Keratinocyte (primary cell): ENCODE results near the gene TMEM132D. TPM values are rescaled to one million over a fixed set of nuclear protein-coding genes. Genes with fewer than 3 reads are reported as not detected.

Experiments used
- DNase-seq: peaks from one replicate; pipeline ENCODE4 v3.0.0-alpha.2; 2011; ENCODE audit warnings: low read depth, missing footprints, low spot score
- FAIRE-seq: peaks from 2 replicates; lab custom pipeline; 2011; peaks lifted over from hg19 to GRCh38; lab: Jason Lieb, UNC
- H2AFZ ChIP-seq: 2 replicates; pipeline ENCODE4 v1.6.0; 2012; ENCODE audit warnings: low read length, control low read depth, inconsistent platforms; ENCODE audit not compliant: control insufficient read depth
- H3K27ac ChIP-seq: 2 replicates; pipeline ENCODE4 v1.5.1; 2011; ENCODE audit warnings: low read length; ENCODE audit not compliant: control insufficient read depth, insufficient read depth
- H3K27me3 ChIP-seq: 3 replicates; pipeline ENCODE4 v1.6.0; 2011; ENCODE audit warnings: low read length; ENCODE audit not compliant: control insufficient read depth, insufficient read depth; ENCODE audit errors: extremely low read depth
- H3K36me3 ChIP-seq, 2 experiments: 2 replicates in 1 of 2; 3 replicates in 1 of 2; pipeline ENCODE4 v1.5.1; 2011; ENCODE audit warnings: low read length in 2 of 2, mild to moderate bottlenecking in 1 of 2; ENCODE audit not compliant: control insufficient read depth in 2 of 2, insufficient read depth in 2 of 2; ENCODE audit errors: extremely low read depth in 1 of 2
- H3K4me1 ChIP-seq: 3 replicates; pipeline ENCODE4 v1.5.1; 2011; ENCODE audit warnings: low read length; ENCODE audit not compliant: control insufficient read depth, insufficient read depth; ENCODE audit errors: extremely low read depth
- H3K4me2 ChIP-seq: 3 replicates; pipeline ENCODE4 v1.6.0; 2011; ENCODE audit warnings: low read depth, low read length; ENCODE audit not compliant: control insufficient read depth, insufficient read depth; ENCODE audit errors: extremely low read depth
- H3K4me3 ChIP-seq, 3 experiments: fragments of 200-600 bp in 1 of 3; sonication (generic) in 1 of 3; 2 replicates in 2 of 3; 3 replicates in 1 of 3; pipeline ENCODE4 v1.5.1; 2011 to 2016; ENCODE audit warnings: low read length in 3 of 3, mild to moderate bottlenecking in 3 of 3, control low read depth in 2 of 3, inconsistent platforms in 1 of 3, low read depth in 1 of 3, mixed read lengths in 1 of 3, mixed run types in 1 of 3, moderate library complexity in 1 of 3; ENCODE audit not compliant: control insufficient read depth in 2 of 3, insufficient read depth in 2 of 3; ENCODE audit errors: extremely low read depth in 1 of 3
- H3K79me2 ChIP-seq: 2 replicates; pipeline ENCODE4 v1.6.0; 2012; ENCODE audit warnings: low read length; ENCODE audit not compliant: control insufficient read depth, insufficient read depth
- H3K9ac ChIP-seq: 3 replicates; pipeline ENCODE4 v1.6.0; 2011; ENCODE audit warnings: low read length; ENCODE audit not compliant: control insufficient read depth, insufficient read depth; ENCODE audit errors: extremely low read depth
- H3K9me1 ChIP-seq: 3 replicates; pipeline ENCODE4 v1.6.0; 2011; ENCODE audit warnings: low read length; ENCODE audit not compliant: control insufficient read depth, insufficient read depth; ENCODE audit errors: extremely low read depth
- H3K9me3 ChIP-seq: 2 replicates; pipeline ENCODE4 v1.5.1; 2012; ENCODE audit warnings: low read depth, low read length; ENCODE audit not compliant: control insufficient read depth
- H4K20me1 ChIP-seq: 3 replicates; pipeline ENCODE4 v1.6.0; 2011; ENCODE audit warnings: low read length; ENCODE audit not compliant: control insufficient read depth, insufficient read depth; ENCODE audit errors: extremely low read depth
- EZH2 ChIP-seq: IDR thresholded peaks from one replicate; pipeline ENCODE4 v1.6.1; 2012; ENCODE audit warnings: inconsistent platforms, mild to moderate bottlenecking, low read length, moderate library complexity
- dilution Hi-C: fragments of 300-500 bp; cut with MboI; formaldehyde crosslinking; loops from one replicate; pipeline ENCODE4 v1.7.0; 2020; ENCODE audit warnings: low sequenced_read_pairs; ENCODE audit not compliant: extremely low pct_ligation_motif_present
- polyA plus RNA-seq, 5 experiments: library from polyadenylated mRNA; depleted of rRNA in 3 of 5; stranded (reverse) in 3 of 5; stranded (forward) in 1 of 5; unstranded in 1 of 5; fragments of >200 nt; gene quantifications; 1 replicate in 1 of 5; 2 replicates in 3 of 5; 3 replicates in 1 of 5; pipeline versions ENCODE4 v1.2.1 to v1.2.3, GENCODE V29; 2011 to 2012; ENCODE audit warnings: missing spikeins in 2 of 5, low read depth in 1 of 5, low replicate concordance in 1 of 5
- TF ChIP-seq, protein P1 (sequence below), 3 experiments: IDR thresholded peaks in 1 of 3; conservative IDR thresholded peaks in 1 of 3; optimal IDR thresholded peaks in 1 of 3; 2 replicates in 2 of 3; 3 replicates in 1 of 3; pipeline versions ENCODE3 to v1.5.1; 2011; ENCODE audit warnings: low read length in 3 of 3, mild to moderate bottlenecking in 3 of 3, moderate library complexity in 2 of 3, control low read depth in 1 of 3, inconsistent platforms in 1 of 3; ENCODE audit not compliant: insufficient read depth in 2 of 3; ENCODE audit errors: extremely low read depth in 1 of 3

TMEM132D gene
- polyA plus RNA-seq, 1 donor (not counting 4 experiments of a cell fraction or from before 2014, with no cell fraction given) = not detected

DNA sequence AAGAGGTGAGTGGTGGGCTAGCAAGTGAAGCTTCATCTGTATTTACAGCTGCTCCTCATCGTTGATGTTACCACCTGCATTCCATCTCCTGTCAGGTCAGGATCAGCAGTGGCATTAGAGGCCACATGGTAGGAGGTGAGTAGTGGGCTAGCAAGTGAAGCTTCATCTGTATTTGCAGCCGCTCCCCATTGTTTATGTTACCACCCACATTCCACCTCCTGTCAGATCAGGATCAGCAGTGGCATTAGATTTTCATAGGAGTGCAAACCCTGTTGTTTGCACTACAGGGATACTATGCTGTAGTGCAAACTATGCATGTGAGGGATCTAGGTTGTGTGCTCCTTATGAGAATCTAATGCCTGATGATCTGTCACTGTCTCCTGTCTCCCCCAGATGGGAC, 531.5 kb downstream of the TMEM132D start:
- H3K4me3 ChIP-seq = no peak overlapping the region
- H3K4me1 ChIP-seq = no peaks in the 10 kb centered on the region
- H3K4me2 ChIP-seq = no peak overlapping the region
- no peaks in the 10 kb centered on the region for H3K36me3 ChIP-seq
- no peak overlapping the region for H3K9ac ChIP-seq
- TF ChIP-seq, protein P1, sequence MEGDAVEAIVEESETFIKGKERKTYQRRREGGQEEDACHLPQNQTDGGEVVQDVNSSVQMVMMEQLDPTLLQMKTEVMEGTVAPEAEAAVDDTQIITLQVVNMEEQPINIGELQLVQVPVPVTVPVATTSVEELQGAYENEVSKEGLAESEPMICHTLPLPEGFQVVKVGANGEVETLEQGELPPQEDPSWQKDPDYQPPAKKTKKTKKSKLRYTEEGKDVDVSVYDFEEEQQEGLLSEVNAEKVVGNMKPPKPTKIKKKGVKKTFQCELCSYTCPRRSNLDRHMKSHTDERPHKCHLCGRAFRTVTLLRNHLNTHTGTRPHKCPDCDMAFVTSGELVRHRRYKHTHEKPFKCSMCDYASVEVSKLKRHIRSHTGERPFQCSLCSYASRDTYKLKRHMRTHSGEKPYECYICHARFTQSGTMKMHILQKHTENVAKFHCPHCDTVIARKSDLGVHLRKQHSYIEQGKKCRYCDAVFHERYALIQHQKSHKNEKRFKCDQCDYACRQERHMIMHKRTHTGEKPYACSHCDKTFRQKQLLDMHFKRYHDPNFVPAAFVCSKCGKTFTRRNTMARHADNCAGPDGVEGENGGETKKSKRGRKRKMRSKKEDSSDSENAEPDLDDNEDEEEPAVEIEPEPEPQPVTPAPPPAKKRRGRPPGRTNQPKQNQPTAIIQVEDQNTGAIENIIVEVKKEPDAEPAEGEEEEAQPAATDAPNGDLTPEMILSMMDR (optimal IDR thresholded peaks at IDR 0.05 in 1 of 3, IDR thresholded peaks at IDR 0.05 in 1 of 3, conservative IDR thresholded peaks at IDR 0.05 in 1 of 3; ENCODE audit: extremely low read depth in 1 of 3, insufficient read depth in 2 of 3, low read length in 3 of 3) = no peak
- TF ChIP-seq EZH2 = no peak
- H3K9me3 ChIP-seq = no peaks in the 10 kb centered on the region
- DNase-seq = no peak
- H3K27me3 ChIP-seq = no peaks in the 10 kb centered on the region
- H2AFZ ChIP-seq = no peak overlapping the region
- FAIRE-seq = no peak
- H3K79me2 ChIP-seq = no peaks in the 10 kb centered on the region
- H4K20me1 ChIP-seq = no peaks in the 10 kb centered on the region
- no peaks in the 10 kb centered on the region for H3K9me1 ChIP-seq
- H3K27ac ChIP-seq = no peak overlapping the region
- dilution Hi-C loops = no loop called here

DNA sequence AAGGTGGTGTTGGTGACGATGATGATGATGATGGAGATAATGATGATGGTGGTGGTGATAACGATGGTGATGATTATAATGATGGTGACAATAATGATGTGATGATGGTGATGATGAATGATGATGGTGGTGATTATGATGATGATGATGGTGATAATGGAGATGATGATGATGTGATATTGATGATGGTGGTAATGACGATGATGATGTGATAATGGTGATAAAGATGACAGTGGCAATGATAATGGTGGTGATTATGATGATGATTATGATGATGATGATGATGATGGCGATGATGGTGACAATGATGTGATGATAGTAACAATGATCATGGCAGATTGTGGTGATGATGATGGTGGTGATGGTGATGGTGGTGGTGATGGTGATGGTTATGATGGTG, 532.6 kb downstream of the TMEM132D start:
- Histone ChIP-seq H3K36me3 (no peaks in the 10 kb centered on the region), H3K9me1 (no peaks in the 10 kb centered on the region), H2AFZ (no peak overlapping the region), H4K20me1 (no peaks in the 10 kb centered on the region), H3K4me3 (no peak overlapping the region), H3K9ac (no peak overlapping the region), H3K9me3 (peaks cover 5% of the 10 kb centered on the region), H3K4me1 (no peaks in the 10 kb centered on the region), H3K79me2 (no peaks in the 10 kb centered on the region), H3K27me3 (no peaks in the 10 kb centered on the region), H3K27ac (no peak overlapping the region), H3K4me2 (no peak overlapping the region)
- DNase-seq (no peak), FAIRE-seq (no peak)
- no peak for TF ChIP-seq EZH2
- TF ChIP-seq, protein P1 (optimal IDR thresholded peaks at IDR 0.05 in 1 of 3, IDR thresholded peaks at IDR 0.05 in 1 of 3, conservative IDR thresholded peaks at IDR 0.05 in 1 of 3; ENCODE audit: extremely low read depth in 1 of 3, insufficient read depth in 2 of 3, low read length in 3 of 3) = no peak
- dilution Hi-C loops = no loop called here
